GM19193 (cell line): ENCODE data around the gene PRAC1.

Experiments used
- POLR2A ChIP-seq: IDR thresholded peaks from 4 replicates; pipeline ENCODE4 v1.6.1; 2011; ENCODE audit not compliant: insufficient read depth, insufficient read length; ENCODE audit errors: extremely low read depth

Gene PRAC1

DNA sequence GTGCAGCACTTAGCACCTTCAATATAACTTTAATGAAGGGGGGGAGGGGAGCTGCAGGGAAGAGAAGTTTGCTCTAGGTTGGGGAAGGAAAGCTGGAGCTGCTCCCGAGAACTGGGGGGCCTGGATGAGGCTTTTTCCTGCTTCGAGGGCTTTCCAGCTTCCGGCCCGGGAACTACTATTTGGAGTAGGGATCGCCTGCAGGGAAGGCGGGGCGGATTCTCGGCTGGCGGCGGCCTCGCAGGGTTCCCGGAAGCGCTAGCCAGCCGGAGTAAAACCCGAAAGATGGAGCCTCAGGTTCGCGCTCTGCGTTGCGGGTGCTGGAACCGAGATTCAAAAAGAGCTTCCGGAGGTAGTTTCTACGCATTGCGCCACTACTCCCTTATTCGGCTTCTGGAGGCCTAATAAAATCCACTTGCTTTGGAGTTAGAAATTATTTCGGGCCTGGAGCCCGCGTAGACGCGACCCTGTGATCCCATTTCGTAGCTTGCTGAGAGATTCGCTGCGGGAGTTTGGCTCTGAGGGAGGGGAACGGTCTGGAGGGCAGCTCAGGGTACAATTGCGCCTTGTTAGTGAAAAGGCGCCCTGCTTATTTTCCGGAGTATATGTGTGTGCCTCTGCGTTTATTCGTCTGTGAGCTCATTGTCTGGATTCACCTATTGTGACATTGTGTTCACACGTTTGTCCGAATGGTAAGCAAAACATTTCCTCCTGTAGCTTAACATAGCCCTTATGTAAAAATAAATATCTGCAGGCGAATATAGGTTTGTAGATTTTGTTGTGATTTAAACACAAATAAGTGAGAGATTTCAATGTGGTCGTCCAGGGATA lies 1.3 kb upstream of the PRAC1 start:
- no peak for TF ChIP-seq POLR2A

DNA sequence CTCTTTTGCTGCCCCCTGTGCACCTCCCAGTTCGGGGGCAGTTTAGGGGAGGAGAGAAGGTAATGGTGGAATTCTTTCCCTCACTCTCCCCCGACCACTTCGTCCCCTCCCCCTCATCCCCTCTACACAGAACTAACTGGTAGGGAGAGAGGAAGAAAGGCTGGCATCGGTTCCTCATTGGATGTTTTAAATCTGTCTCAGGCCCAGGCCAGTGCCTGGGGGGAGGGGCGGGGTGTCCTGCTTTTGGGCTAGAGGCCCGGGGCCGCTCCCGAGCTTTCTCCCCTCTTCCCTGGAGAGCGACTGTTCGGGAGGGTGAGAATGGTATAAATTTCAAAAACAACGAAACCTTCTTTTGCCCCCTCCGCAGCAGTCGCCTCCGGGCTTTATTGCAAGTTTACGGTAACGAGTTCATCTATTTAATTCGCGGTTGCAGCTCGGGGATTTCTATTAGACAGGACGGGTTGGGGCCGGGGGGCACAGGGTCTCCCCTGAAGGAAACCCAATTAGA lies 651 bp upstream of the PRAC1 start, which contains the start of gene PRAC2:
PRAC2 (plus strand) TSS at position 271 of the 508 bp plus-strand sequence. CDS start 1,226 bp downstream, outside the sequence.
- no peak for TF ChIP-seq POLR2A

DNA sequence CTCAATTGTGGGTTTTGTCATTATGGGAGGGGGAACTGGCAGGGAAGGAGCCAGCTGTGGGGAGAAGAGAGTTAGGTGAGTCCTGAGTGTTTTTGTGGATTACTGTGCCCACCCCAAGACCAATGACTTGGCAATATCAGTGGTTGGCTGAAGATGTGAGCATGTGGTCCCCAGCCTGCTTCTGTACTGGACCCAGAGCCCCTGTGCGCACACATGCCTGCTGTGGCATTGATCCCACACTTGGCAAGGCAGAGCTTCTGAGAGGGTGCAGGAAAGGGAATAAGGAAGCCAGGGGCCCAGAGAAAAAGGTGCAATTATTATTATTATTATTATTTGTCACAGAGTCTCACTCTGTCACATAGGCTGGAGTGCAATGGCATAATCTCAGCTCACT lies 1.3 kb downstream of the PRAC1 start:
- no peak for TF ChIP-seq POLR2A

DNA sequence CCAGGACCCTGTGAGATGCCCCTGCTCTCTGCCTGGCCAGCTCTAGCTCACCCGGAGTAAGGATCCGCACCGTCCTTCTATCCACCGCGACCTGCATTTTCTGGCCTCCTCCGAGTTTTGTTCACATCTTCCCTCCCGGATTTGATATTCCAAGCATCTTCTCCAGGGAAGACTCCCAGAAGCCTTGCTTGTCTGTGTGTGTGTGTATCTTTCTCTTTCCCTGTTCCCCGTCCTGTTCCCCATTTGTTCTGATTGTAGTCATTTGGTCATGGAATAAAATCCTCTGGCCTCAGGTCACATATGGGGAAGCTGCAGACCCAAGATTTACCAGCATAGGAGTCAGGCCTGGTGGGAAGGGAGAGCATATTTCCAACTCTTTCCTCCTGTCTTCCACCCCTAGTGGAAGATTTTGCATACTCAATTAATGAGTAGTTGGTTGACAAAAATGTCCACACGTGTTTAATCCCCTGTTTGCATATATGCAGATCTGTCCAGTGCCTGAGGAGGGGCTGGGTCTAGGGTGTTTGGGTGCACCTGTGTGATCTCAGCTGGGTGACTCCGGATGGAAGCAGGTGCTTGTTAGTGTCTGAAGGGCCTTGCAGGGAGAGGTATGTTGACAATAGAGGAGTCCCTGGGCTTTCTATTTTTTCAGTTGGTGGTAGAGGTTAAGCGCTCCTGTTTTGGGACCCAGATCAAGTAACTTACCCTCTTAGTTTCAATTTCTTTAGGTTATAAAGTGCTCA lies 1.9 kb downstream of the PRAC1 start:
- TF ChIP-seq POLR2A: no peak

DNA sequence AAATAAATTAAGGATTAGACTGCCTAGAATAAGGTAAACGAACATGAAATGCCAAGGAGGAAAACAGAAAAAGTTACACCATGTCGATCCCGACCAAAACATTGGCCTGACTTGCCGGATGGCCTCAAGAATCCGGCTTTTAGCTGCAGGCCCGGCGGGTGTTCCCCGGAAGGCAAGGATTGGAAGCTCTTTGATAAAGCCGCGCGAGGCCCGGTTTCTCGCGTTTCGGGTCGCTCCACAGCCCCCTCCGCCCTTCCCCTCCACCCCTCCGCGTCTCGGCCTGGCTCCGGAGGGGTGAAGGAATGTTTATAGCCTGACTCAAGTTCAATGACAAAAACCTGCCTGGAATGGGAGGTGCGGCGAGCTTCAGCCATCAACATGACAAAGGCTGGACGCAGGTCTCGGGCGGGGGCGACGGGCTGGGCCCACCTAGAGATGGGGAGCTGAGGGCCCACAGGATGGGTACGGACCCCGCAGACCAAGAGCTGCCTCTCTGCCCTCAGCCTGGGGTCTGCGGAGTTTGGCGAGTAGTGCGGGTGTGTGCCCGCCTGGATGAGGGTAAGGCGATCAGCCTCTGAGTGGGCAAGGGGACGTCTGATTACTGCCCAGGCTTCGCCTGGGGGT lies 2.6 kb downstream of the PRAC1 start:
- TF ChIP-seq POLR2A: no peak

GRCh38 chr17:48718761-48719641 lies 3.3 kb downstream of the PRAC1 start:
- no peak for TF ChIP-seq POLR2A

DNA sequence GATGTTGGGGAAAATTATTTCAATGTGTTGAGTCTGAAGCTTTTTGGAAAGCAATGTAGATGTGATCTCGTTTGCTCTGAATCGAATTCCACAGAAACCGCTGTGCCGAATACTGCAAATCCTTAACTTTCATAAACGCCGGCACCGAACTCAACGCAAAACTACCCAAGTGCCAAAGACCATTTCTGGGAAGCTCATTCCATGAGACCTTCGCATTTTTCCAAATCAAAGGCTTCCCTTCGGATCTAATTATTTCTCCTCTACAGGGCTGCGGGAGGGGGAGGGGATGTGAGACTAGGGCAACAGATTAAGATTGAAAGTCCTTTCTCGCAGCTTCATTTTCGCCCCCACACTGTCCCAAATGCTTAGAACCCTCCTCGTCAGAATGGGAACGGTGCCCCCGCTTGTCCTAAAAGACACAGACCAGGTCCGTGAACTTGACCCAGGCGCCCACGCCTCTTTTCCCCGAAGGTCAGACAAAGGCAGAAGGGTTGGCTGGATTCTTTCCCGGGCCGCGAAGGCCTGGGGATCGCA lies 4.0 kb downstream of the PRAC1 start:
- no peak for TF ChIP-seq POLR2A

DNA sequence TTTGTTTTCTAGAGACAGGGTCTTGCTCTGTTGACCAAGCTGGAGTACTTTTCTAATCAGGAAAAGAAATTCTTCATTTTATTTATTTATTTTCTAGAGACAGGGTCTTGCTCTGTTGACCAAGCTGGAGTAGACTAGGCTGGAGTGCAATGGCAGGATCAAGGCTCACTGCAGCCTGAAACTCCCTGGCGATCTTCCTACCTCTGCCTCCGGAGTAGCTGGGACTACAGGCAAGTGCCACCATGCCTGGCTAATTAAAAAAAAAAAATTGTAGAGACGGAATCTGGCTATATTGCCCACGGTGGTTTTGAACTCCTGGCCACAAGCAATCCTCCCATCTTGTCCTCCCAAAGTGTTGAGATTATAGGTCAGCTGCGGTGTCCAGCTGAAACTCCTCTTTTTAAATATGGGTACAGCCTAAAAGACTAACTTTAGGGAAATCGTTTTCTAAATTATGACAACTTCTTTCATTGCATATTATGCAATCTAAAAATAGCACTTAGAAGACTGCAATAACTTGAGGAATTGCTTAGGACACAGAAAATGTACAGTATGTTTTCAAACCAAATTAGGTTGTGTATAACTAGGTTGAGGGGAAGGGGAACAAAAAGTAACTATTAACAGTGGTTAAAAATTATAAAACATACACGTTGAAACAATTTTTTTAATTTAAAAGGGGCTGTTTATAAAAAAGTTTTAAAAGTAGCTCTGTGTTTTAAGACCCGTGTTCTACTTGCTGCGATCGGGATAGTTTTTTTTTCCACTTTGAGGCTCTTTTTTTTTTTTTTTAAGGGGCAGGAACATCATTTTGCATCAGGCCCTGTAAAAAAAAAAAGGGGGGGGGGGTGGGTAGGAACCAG lies 4.7 kb downstream of the PRAC1 start:
- TF ChIP-seq POLR2A: no peak

- TF ChIP-seq POLR2A: no peak
Measured at GRCh38 chr17:48715496-48716399, 6.6 kb downstream of the PRAC1 start.

- TF ChIP-seq POLR2A: no peak
Measured at GRCh38 chr17:48711128-48711527, 11.2 kb downstream of the PRAC1 start.

- no peak for TF ChIP-seq POLR2A
Measured at GRCh38 chr17:48704361-48705248, 17.7 kb downstream of the PRAC1 start.

DNA sequence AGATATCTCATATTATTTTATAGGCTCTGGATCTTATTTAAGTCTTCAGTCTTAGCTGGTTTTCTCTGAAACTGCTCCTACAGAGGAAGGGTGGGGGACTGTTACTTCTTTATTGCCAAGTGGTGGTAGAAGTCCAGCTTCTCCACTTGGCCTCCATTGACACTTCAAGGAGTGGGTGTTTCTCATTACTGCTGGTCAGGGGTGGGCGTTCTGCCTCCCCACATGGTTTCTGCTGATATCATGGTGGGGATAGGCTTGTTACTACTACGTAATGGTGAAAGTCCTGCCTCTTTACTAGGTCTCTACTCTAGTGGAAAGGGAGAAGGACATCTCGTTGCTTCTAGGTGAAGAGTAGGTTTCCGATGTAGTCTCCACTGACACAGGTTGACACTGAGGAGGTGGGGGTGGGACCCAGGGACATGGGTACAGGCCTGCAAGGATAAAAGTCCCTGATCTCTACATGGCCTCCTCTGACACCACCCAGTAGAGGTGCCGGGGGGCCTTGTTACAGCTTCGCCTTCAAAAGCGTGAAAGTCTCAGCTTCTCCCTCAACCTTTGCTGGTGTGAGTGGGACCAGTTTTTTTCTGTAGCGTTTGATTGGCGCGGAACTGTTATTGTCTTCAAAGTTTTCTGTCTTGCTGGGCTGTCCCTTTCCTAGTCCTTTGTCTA lies 20.3 kb downstream of the PRAC1 start:
- TF ChIP-seq POLR2A: no peak
